IMR-90 (cell line): ENCODE results near the gene KRR1. TPM values are rescaled to one million over a fixed set of nuclear protein-coding genes. Genes with fewer than 3 reads are reported as not detected.

Source experiments
- ATAC-seq: fragments of 200-7000 bp; cut with Tn5 transposase; 2 replicates; pipeline ENCODE4 v1.9.1; 2020; ENCODE audit warnings: low read depth, mild to moderate bottlenecking, moderate library complexity
- BruUV-seq: library from RNA; stranded (reverse); fragments of 400-500 nt; replicated peaks from 2 replicates; lab custom pipeline; 2021; lab: Mats Ljungman, UMichigan
- CTCF ChIA-PET: fragments of 300-600 bp; formaldehyde crosslinking; extraction: SDS; loops from one replicate; lab custom pipeline; 2021; ENCODE audit warnings: antibody characterized with exemption; lab: Yijun Ruan, JAX
- POLR2A ChIA-PET: fragments of 300-600 bp; sonication (Branson Sonifier 250); formaldehyde crosslinking; loops from one replicate; lab custom pipeline; 2022; ENCODE audit warnings: antibody characterized with exemption; ENCODE audit not compliant: unreplicated experiment; lab: Charles Lee
- DNase-seq: peaks from one replicate; pipeline ENCODE4 v3.0.0; 2013
- H2AFZ ChIP-seq: replicated peaks from 2 replicates; pipeline ENCODE3; 2013; ENCODE audit warnings: low read length, mild to moderate bottlenecking; ENCODE audit not compliant: poor library complexity
- H2AK5ac ChIP-seq: 2 replicates; pipeline ENCODE4 v1.6.1; 2013; ENCODE audit warnings: low read depth, low read length, inconsistent platforms
- H2AK9ac ChIP-seq: replicated peaks from 2 replicates; pipeline ENCODE3; 2013; ENCODE audit warnings: mild to moderate bottlenecking, low read depth, low read length, moderate library complexity; ENCODE audit not compliant: poor library complexity
- H2BK120ac ChIP-seq: 2 replicates; pipeline ENCODE4 v1.6.1; 2013; ENCODE audit warnings: low read depth, low read length, inconsistent platforms
- H2BK15ac ChIP-seq: 3 replicates; pipeline ENCODE4 v1.6.1; 2013; ENCODE audit warnings: low read depth, low read length, inconsistent platforms
- H2BK20ac ChIP-seq: 2 replicates; pipeline ENCODE4 v1.6.1; 2013; ENCODE audit warnings: low read depth, mild to moderate bottlenecking, inconsistent platforms, low read length, moderate library complexity
- H2BK5ac ChIP-seq: 2 replicates; pipeline ENCODE4 v1.6.1; 2013; ENCODE audit warnings: mild to moderate bottlenecking, low read depth, low read length, inconsistent platforms; ENCODE audit not compliant: poor library complexity, severe bottlenecking
- H3K14ac ChIP-seq: replicated peaks from 2 replicates; pipeline ENCODE4 v1.6.1; 2013; ENCODE audit warnings: low read depth, low read length, inconsistent platforms
- H3K18ac ChIP-seq: 2 replicates; pipeline ENCODE4 v1.6.1; 2013; ENCODE audit warnings: low read depth, low read length, control low read depth
- H3K23ac ChIP-seq: 2 replicates; pipeline ENCODE4 v1.6.1; 2013; ENCODE audit warnings: low read depth, low read length, inconsistent platforms
- H3K27ac ChIP-seq: 2 replicates; pipeline ENCODE4 v1.5.1; 2013; ENCODE audit warnings: mild to moderate bottlenecking, control low read depth, low read length; ENCODE audit not compliant: insufficient read depth
- H3K27me3 ChIP-seq: 2 replicates; pipeline ENCODE4 v1.6.1; 2013; ENCODE audit warnings: low read length; ENCODE audit not compliant: control insufficient read depth, insufficient read depth
- H3K36me3 ChIP-seq: 2 replicates; pipeline ENCODE4 v1.6.1; 2013; ENCODE audit warnings: low read length, mixed read lengths; ENCODE audit not compliant: control insufficient read depth, insufficient read depth
- H3K4ac ChIP-seq: 2 replicates; pipeline ENCODE4 v1.6.1; 2013; ENCODE audit warnings: low read depth, low read length, inconsistent platforms
- H3K4me1 ChIP-seq: 2 replicates; pipeline ENCODE4 v1.6.1; 2013; ENCODE audit warnings: low read length, mixed read lengths; ENCODE audit not compliant: control insufficient read depth, insufficient read depth
- H3K4me2 ChIP-seq: 2 replicates; pipeline ENCODE4 v1.6.1; 2013; ENCODE audit warnings: low read depth, mild to moderate bottlenecking, control low read depth, low read length, moderate library complexity
- H3K4me3 ChIP-seq: 2 replicates; pipeline ENCODE4 v1.5.1; 2013; ENCODE audit warnings: low read depth, mild to moderate bottlenecking, control low read depth, low read length, moderate library complexity; ENCODE audit not compliant: insufficient read depth
- H3K56ac ChIP-seq: 2 replicates; pipeline ENCODE4 v1.6.1; 2013; ENCODE audit warnings: low read length, inconsistent platforms; ENCODE audit not compliant: insufficient read depth; ENCODE audit errors: extremely low read depth
- H3K79me1 ChIP-seq, 2 experiments: 2 replicates each; pipeline ENCODE4 v1.6.1; 2013; ENCODE audit warnings: low read length in 2 of 2, inconsistent platforms in 1 of 2, low read depth in 1 of 2
- H3K9ac ChIP-seq: 2 replicates; pipeline ENCODE4 v1.6.1; 2013; ENCODE audit warnings: low read depth, low read length, control low read depth
- H3K9me1 ChIP-seq: 2 replicates; pipeline ENCODE4 v1.6.1; 2013; ENCODE audit warnings: low read length, inconsistent platforms; ENCODE audit not compliant: insufficient read depth
- H3K9me3 ChIP-seq: 2 replicates; pipeline ENCODE4 v1.6.1; 2013; ENCODE audit warnings: low read length; ENCODE audit not compliant: control insufficient read depth, insufficient read depth
- H4K20me1 ChIP-seq: 2 replicates; pipeline ENCODE4 v1.6.1; 2013; ENCODE audit warnings: low read length, inconsistent platforms; ENCODE audit not compliant: insufficient read depth
- H4K5ac ChIP-seq: 2 replicates; pipeline ENCODE4 v1.6.1; 2013; ENCODE audit warnings: mild to moderate bottlenecking, low read depth, low read length, control low read depth
- H4K8ac ChIP-seq, 2 experiments: 2 replicates each; pipeline ENCODE4 v1.6.1; 2013; ENCODE audit warnings: low read depth in 2 of 2, low read length in 2 of 2, control low read depth in 1 of 2, inconsistent platforms in 1 of 2
- H4K91ac ChIP-seq: 2 replicates; pipeline ENCODE4 v1.6.1; 2013; ENCODE audit warnings: low read depth, low read length, inconsistent platforms; ENCODE audit not compliant: insufficient read depth
- CEBPB ChIP-seq: IDR thresholded peaks from 2 replicates; pipeline ENCODE4 v1.6.1; 2012; ENCODE audit warnings: low read depth, low read length, improper control_type of control experiment
- RAD21 ChIP-seq: IDR thresholded peaks from 2 replicates; pipeline ENCODE4 v1.6.1; 2012; ENCODE audit warnings: low read length, improper control_type of control experiment
- WGBS, 2 experiments: methylation state at CpG; one replicate each; pipeline versions ENCODE4 v1.1.5 to v1.1.7; 2013; ENCODE audit warnings: missing lambda C conversion rate in 2 of 2; ENCODE audit not compliant: insufficient read length in 1 of 2; ENCODE audit errors: extremely low coverage in 2 of 2; 5-methylcytosine and 5-hydroxymethylcytosine counted together
- dilution Hi-C: fragments of 300-500 bp; cut with HindIII; formaldehyde crosslinking; loops from one replicate; pipeline ENCODE4 v1.14.3; 2018; ENCODE audit warnings: low sequenced_read_pairs; ENCODE audit not compliant: unreplicated experiment
- in situ Hi-C: fragments of 300-500 bp; cut with MboI; formaldehyde crosslinking; loops from 3 replicates; pipeline ENCODE4 v1.14.3; 2019; ENCODE audit warnings: low sequenced_read_pairs, inconsistent platforms, mixed read lengths
- intact Hi-C: fragments of 100-400 bp; cut with micrococcal nuclease; formaldehyde crosslinking; loops from 2 replicates; pipeline ENCODE4 v1.10.0; 2022
- polyA plus RNA-seq, 3 experiments: library from polyadenylated mRNA; depleted of rRNA; stranded (reverse); fragments of >200 nt; gene quantifications; 2 replicates each; pipeline ENCODE4 v1.2.3, GENCODE V29; 2012; ENCODE audit warnings: low replicate concordance in 1 of 3
- total RNA-seq: library from RNA; depleted of rRNA; stranded (reverse); fragments of >200 nt; gene quantifications from 2 replicates; pipeline ENCODE4 v1.2.3, GENCODE V29; 2012

Gene KRR1
- total and polyA plus RNA-seq, 2 of the 4 experiments (the other 2 are of a cell fraction) = 18.3 to 31.4 TPM

GRCh38 chr12:75539889-75540288, 28.5 kb upstream of the KRR1 start:
- H3K4me3 ChIP-seq = no peak overlapping the region
- no peak overlapping the region; the same call in 1 of the 2 replicates for H3K18ac ChIP-seq
- no peak overlapping the region for H3K4ac ChIP-seq
- H2AK5ac ChIP-seq = no peak overlapping the region
- no peak overlapping the region for H2BK5ac ChIP-seq
- DNase-seq = no peak
- POLR2A ChIA-PET = no interaction called here
- WGBS, 2 experiments = no CpG with 5 or more reads among the region's 2 CpGs
- H3K4me1 ChIP-seq = no peaks in the 10 kb centered on the region
- no peaks in the 10 kb centered on the region for H3K9me1 ChIP-seq
- CTCF ChIA-PET = no interaction called here
- no peaks in the 10 kb centered on the region for H3K27me3 ChIP-seq
- H4K8ac ChIP-seq = no peak overlapping the region
- no peak overlapping the region for H4K91ac ChIP-seq
- no peak overlapping the region for H4K5ac ChIP-seq
- dilution Hi-C loops (no loop called here), in situ Hi-C loops (loop anchor here (25.0 kb wide), 1 partner anchor 922 kb away; no protein-coding TSS in a partner anchor), intact Hi-C loops (no loop called here)
- no peak overlapping the region for H3K23ac ChIP-seq
- H3K56ac ChIP-seq = no peak overlapping the region
- no peak overlapping the region for H2BK20ac ChIP-seq
- H2BK15ac ChIP-seq = no peak overlapping the region
- H3K27ac ChIP-seq = no peak overlapping the region
- no peak overlapping the region for H2AFZ ChIP-seq
- H3K9me3 ChIP-seq = no peaks in the 10 kb centered on the region
- no peaks in the 10 kb centered on the region for H4K20me1 ChIP-seq
- no peak overlapping the region for H3K4me2 ChIP-seq
- no peak overlapping the region for H3K14ac ChIP-seq
- no peak overlapping the region for H2AK9ac ChIP-seq
- no peak for TF ChIP-seq RAD21
- TF ChIP-seq CEBPB = peak; percentile 49; the same call in 1 of the 2 replicates
- no peak overlapping the region for H3K9ac ChIP-seq
- H3K79me1 ChIP-seq = no peaks in the 10 kb centered on the region
- no peaks in the 10 kb centered on the region for H3K36me3 ChIP-seq
- no peak for ATAC-seq
- no TSS peak for BruUV-seq
- no peak overlapping the region for H2BK120ac ChIP-seq
